ENCODE measurements around the gene CCNO. TPM values are rescaled to one million over a fixed set of nuclear protein-coding genes. Genes with fewer than 3 reads are reported as not detected.

The CCNO gene, protein sequence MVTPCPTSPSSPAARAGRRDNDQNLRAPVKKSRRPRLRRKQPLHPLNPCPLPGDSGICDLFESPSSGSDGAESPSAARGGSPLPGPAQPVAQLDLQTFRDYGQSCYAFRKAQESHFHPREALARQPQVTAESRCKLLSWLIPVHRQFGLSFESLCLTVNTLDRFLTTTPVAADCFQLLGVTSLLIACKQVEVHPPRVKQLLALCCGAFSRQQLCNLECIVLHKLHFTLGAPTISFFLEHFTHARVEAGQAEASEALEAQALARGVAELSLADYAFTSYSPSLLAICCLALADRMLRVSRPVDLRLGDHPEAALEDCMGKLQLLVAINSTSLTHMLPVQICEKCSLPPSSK
- 1 to 10 TPM; 5.1 to 9.7 TPM for total RNA-seq
- polyA plus RNA-seq (2013, experiment 1 of 2): 0.75 TPM
- polyA plus RNA-seq (2013, experiment 2 of 2): 0.83 TPM
- long read RNA-seq, experiment 1, partial matches to known transcripts: 2 of 4 reads
- long read RNA-seq, experiment 1, other reads (novel, unspliced or antisense): 1 of 4 reads
- long read RNA-seq, experiment 2, partial matches to known transcripts: 10 of 21 reads
- long read RNA-seq, experiment 2, other reads (novel, unspliced or antisense): 6 of 21 reads
- long read RNA-seq, experiment 3, transcript CCNO-201 (3 exons, 1,433 nt): major isoform, 35 of 107 reads
- long read RNA-seq, experiment 3, transcript CCNO-202 (3 exons, 1,726 nt): minor isoform, 13 of 107 reads
- long read RNA-seq, experiment 3, partial matches to known transcripts: 38 of 107 reads
- long read RNA-seq, experiment 3, other reads (novel, unspliced or antisense): 21 of 107 reads
- long read RNA-seq, experiment 4, transcript CCNO-201 (3 exons, 1,433 nt): major isoform, 6 of 14 reads
- long read RNA-seq, experiment 4, partial matches to known transcripts: 4 of 14 reads
- long read RNA-seq, experiment 4, other reads (novel, unspliced or antisense): 4 of 14 reads

DNA sequence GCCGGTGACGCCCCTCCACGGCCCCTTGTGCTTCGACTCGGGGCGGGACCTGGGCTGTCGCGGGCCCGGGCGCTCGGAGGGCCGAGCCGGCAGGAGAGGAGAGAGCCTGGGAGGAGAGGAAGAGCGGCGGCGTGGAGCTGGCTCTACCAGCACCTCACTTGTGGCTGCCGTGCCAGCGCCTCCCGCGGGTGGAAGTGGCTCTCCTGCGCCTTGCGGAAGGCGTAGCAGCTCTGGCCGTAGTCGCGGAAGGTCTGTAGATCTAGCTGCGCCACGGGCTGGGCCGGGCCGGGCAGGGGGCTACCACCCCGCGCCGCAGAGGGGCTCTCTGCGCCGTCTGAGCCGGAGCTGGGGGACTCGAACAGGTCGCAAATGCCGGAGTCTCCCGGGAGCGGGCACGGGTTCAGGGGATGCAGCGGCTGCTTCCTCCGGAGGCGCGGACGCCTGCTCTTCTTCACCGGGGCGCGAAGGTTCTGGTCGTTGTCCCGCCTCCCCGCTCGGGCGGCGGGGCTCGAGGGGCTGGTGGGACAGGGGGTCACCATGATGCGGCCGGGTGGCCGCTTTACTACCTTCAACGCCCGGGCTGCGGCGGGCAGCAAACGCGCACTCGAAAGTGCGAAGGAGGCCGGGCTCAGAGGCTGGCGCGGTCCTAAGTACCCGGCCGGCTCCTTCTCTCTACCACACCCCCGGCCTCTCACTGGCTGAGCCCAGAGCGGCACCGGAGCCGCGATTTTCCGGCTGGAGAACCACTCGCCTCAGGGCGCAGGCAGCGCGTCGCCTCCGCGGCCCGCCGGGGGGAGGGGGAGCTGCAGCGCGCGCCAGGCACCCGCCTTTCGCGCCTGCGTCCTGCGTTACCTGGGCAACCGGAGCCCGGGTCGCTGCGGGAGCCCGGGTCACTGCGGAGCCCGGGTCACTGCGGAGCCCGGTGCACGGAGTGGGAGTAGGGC is at the start of gene CCNO:
CCNO (minus strand) TSS at position 624 of the 944 bp plus-strand sequence; CDS start at position 539, 85 bp downstream.
- Histone ChIP-seq H3K9me3 (ENCODE audit: control insufficient read depth, low read length) (no peaks in the 10 kb centered on the region), H3K27ac (ENCODE audit: low read depth, low read length) (no peak within 1 kb of the TSS), H3K4me3 (ENCODE audit: low read length) (peak within 1 kb of the TSS; percentile 86), H3K9ac (ENCODE audit: extremely low read depth, low read length, poor library complexity, severe bottlenecking) (no peak within 1 kb of the TSS), H3K36me3 (ENCODE audit: control insufficient read depth, insufficient read depth, low read length) (no peaks in the 10 kb centered on the region), H3K4me1 (ENCODE audit: control insufficient read depth, insufficient read depth, low read length) (peaks cover 10% of the 10 kb centered on the region), H3K27me3 (ENCODE audit: control insufficient read depth, insufficient read depth, low read length, poor library complexity, severe bottlenecking) (peaks cover 84% of the 10 kb centered on the region)
- Mint-ChIP-seq H3K4me1 (peaks cover 10% of the 10 kb centered on the region), H3K36me3 (ENCODE audit: low read depth) (no peaks in the 10 kb centered on the region), H3K9me3 (no peaks in the 10 kb centered on the region), H3K4me3 (peak within 1 kb of the TSS; percentile 80), H3K27ac (peak within 1 kb of the TSS; percentile 19), H3K27me3 (ENCODE audit: insufficient read depth) (peaks cover 86% of the 10 kb centered on the region)
- 0% methylated on average over 40 to 106 of the region's 106 CpGs for WGBS, 2 experiments (ENCODE audit: insufficient coverage in 1 of 2, insufficient read length in 1 of 2)
- TF ChIP-seq CTCF (conservative IDR thresholded peaks at IDR 0.05): no peak
- DNase-seq: peak; percentile 94

GRCh38 chr5:55278778-55279177 is 45.4 kb upstream of the CCNO start:
- 91 to 93% methylated on average over 4 of the region's 4 CpGs for WGBS, 2 experiments (ENCODE audit: insufficient coverage in 1 of 2, insufficient read length in 1 of 2)
- no peak for DNase-seq
- H3K9ac ChIP-seq (ENCODE audit: extremely low read depth, low read length, poor library complexity, severe bottlenecking): no peak overlapping the region
- no peak overlapping the region for H3K4me3 ChIP-seq (ENCODE audit: low read length)
- Mint-ChIP-seq H3K36me3 (ENCODE audit: low read depth) (peaks cover 50% of the 10 kb centered on the region), H3K27ac (peak overlapping the region; percentile 52), H3K9me3 (no peaks in the 10 kb centered on the region), H3K4me1 (peaks cover 7% of the 10 kb centered on the region), H3K27me3 (ENCODE audit: insufficient read depth) (no peaks in the 10 kb centered on the region), H3K4me3 (no peak overlapping the region)
- no peaks in the 10 kb centered on the region for H3K9me3 ChIP-seq (ENCODE audit: control insufficient read depth, low read length)
- H3K4me1 ChIP-seq (ENCODE audit: control insufficient read depth, insufficient read depth, low read length): no peaks in the 10 kb centered on the region
- H3K27ac ChIP-seq (ENCODE audit: low read depth, low read length): no peak overlapping the region
- H3K27me3 ChIP-seq (ENCODE audit: control insufficient read depth, insufficient read depth, low read length, poor library complexity, severe bottlenecking): no peaks in the 10 kb centered on the region
- no peak for TF ChIP-seq CTCF (conservative IDR thresholded peaks at IDR 0.05)
- peaks cover 60% of the 10 kb centered on the region for H3K36me3 ChIP-seq (ENCODE audit: control insufficient read depth, insufficient read depth, low read length)

- no peak for TF ChIP-seq CTCF (conservative IDR thresholded peaks at IDR 0.05)
- WGBS, 2 experiments (ENCODE audit: insufficient coverage in 1 of 2, insufficient read length in 1 of 2): 80 to 100% methylated on average over 1 of the region's 1 CpG
- Histone ChIP-seq H3K9ac (ENCODE audit: extremely low read depth, low read length, poor library complexity, severe bottlenecking) (no peak overlapping the region), H3K9me3 (ENCODE audit: control insufficient read depth, low read length) (no peaks in the 10 kb centered on the region), H3K27ac (ENCODE audit: low read depth, low read length) (no peak overlapping the region), H3K4me3 (ENCODE audit: low read length) (no peak overlapping the region), H3K27me3 (ENCODE audit: control insufficient read depth, insufficient read depth, low read length, poor library complexity, severe bottlenecking) (no peaks in the 10 kb centered on the region), H3K4me1 (ENCODE audit: control insufficient read depth, insufficient read depth, low read length) (no peaks in the 10 kb centered on the region), H3K36me3 (ENCODE audit: control insufficient read depth, insufficient read depth, low read length) (peaks cover 63% of the 10 kb centered on the region)
- Mint-ChIP-seq H3K27me3 (ENCODE audit: insufficient read depth) (no peaks in the 10 kb centered on the region), H3K36me3 (ENCODE audit: low read depth) (peaks cover 50% of the 10 kb centered on the region), H3K4me3 (no peak overlapping the region), H3K27ac (peak overlapping the region; percentile 33), H3K9me3 (no peaks in the 10 kb centered on the region), H3K4me1 (peaks cover 7% of the 10 kb centered on the region)
- DNase-seq: no peak
Measured at GRCh38 chr5:55276771-55277170, 43.4 kb upstream of the CCNO start.
